NCI-H2029 (cell line): ENCODE data around the gene SF3A1.
A peak's percentile ranks its signal among the peaks of the same experiment; 100 is the strongest.

ENCODE experiments used
- DNase-seq: peaks from one replicate; lab custom pipeline; 2025; lab: John Stamatoyannopoulos, UW

Gene SF3A1

GRCh38 chr22:30386960-30387827 lies 30.5 kb upstream of the SF3A1 start, which contains the start of gene RNF215:
RNF215 (minus strand) TSS chr22:30387411; CDS start chr22:30387313, 98 bp downstream.
- peak; percentile 49 for DNase-seq

- no peak for DNase-seq
Measured at GRCh38 chr22:30386608-30386959, 29.9 kb upstream of the SF3A1 start.

- no peak for DNase-seq
Measured at GRCh38 chr22:30385942-30386341, 29.2 kb upstream of the SF3A1 start.

DNA sequence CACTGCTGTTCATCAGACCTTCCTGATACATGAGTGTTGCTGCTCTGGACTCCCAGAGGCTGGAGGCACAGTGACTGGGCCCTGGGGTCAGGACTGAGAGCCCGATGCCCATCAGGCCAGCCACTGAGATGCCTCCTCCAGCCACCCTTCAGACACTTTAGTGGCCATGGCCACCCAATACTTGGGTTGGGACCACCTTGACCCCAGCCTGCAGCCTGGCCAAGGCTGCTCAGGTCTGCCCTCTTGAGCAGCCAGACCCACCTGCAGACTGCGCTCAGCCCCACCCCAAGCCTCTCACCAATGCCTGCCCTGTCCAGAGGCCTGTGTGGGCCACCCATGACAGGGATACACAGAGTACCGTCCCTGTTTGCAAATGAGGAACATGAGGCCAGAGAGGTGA lies 26.4 kb upstream of the SF3A1 start:
- DNase-seq: no peak

GRCh38 chr22:30382340-30382739 lies 25.6 kb upstream of the SF3A1 start:
- no peak for DNase-seq

DNA sequence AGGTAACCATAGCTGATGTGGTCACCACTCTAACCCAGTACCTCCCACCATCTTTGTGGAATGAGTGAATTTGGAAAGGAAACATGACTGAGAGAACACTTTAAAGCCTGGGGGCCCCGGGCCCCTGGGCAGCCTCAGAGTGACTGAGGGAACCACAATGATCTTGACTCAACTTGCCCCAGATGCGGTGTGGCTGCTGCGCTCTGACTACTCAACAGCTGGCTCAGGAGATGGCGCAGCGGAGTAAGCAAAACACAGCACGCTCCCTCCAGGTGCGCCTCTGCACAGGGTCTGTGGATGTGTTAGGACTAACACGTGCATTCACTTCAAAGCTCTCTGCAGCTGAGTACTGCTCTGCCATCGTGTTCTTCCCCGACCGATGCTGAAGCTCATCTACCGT lies 24.6 kb upstream of the SF3A1 start:
- DNase-seq: no peak

DNA sequence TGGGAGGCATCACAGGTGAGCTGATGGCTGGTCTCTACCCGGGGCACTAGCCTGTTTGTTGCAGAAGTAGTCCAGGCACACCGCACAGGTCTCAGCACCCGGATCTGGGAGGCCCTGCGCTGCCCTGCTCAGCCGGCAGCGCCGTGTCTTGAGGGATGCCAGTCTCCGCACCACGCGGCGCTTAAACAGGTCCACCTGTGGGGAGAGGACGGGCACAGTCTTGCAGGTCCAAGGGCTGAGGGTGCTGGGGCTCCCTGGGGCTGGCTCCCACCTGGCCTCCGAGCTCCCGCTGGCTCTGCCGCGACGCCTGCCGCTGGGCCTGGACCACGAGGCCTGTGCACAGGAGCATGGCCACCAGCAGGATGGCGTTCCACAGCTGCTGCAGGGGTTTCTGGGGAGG lies 23.3 kb upstream of the SF3A1 start:
- no peak for DNase-seq

- DNase-seq: no peak
Measured at GRCh38 chr22:30375312-30375849, 18.7 kb upstream of the SF3A1 start.

DNA sequence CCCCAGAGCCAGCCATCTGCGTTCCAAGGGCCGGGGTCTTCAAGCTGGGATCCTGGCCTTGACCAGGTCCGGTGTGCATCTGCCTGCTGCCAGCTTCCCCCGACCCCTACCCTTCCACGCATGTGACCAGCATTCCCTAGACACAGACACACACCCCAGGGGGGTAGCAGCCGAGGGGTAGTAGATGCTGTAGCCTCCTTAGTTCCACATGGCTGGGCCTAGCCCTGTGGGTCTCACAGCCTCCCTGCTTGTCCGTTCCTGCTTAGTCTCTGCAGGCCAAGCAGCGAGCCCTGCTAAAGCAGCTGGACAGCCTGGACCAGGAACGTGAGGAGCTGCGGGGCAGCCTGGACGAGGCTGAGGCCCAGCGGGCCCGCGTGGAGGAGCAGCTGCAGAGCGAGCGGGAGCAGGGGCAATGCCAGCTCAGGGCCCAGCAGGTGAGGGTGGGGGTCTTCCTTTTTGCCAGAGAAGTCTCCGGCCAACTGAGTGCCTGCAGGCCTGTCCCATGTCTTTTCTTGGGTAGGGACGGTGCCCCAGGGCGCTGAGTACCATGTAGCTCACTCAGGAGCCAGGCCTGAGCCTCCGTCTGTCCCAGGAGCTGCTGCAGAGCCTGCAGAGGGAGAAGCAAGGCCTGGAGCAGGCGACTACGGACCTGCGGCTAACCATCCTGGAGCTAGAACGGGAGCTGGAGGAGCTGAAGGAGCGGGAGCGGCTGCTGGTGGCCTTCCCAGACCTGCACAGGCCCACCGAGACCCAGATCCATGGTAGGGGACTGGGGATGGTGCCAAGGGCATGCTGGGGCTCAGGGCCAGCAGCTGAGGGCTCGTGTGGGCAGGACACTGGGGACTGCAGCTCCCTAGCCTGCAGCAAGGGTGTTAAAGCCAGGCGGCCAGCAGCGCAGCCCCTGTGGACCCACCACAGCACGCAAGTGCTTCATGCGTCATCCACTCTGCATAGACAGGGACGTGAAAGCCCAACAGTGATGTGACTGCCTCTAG lies 16.9 kb upstream of the SF3A1 start:
- no peak for DNase-seq

GRCh38 chr22:30372915-30373314 lies 16.2 kb upstream of the SF3A1 start:
- no peak for DNase-seq

- DNase-seq: peak; percentile 58
Measured at GRCh38 chr22:30371981-30372380, 15.3 kb upstream of the SF3A1 start.

DNA sequence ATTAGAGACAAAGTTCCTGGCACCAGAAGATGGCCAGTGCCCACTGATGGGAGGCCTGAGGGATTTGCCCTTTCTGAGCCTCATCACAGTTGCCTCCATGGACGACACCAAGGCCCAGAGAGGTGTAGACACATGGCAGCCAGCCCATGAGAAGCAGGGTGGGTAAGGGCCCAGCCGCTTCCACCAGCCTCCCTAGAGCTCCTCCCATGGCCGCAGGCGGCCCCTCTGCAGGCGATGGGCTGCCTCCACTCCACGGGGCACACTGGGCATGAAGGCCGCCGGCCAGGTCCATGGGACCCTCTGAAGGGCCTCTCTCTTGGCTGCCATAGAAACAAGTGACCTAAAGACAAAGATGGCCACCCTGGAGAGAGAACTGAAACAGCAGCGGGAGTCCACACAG lies 14.6 kb upstream of the SF3A1 start:
- DNase-seq: no peak

DNA sequence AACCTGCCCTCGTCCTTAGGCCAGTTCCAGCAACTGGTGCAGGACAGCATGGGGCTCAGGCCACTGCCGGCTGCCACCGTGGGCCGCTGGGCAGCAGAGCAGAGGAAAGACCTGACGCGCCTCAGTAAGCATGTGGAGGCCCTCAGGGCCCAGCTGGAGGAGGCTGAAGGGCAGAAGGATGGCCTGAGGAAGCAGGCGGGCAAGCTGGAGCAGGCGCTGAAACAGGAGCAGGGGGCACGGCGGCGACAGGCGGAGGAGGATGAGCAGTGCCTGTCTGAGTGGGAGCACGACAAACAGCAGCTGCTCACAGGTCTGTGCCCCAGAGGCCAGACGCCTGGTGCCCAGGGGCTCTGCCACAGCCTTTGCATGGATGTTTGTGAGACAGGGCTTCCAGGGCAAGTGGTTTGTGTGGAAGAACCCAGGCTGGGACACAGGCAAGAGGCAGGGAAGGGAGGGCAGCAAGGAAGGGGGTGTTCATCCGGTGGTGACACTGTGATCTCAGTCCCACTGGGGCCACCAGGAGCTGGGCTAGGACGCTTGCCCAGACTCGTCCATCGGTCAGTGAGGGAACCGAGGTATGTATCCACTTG lies 14.0 kb upstream of the SF3A1 start:
- no peak for DNase-seq

- DNase-seq: no peak
Measured at GRCh38 chr22:30368420-30368819, 11.7 kb upstream of the SF3A1 start.

DNA sequence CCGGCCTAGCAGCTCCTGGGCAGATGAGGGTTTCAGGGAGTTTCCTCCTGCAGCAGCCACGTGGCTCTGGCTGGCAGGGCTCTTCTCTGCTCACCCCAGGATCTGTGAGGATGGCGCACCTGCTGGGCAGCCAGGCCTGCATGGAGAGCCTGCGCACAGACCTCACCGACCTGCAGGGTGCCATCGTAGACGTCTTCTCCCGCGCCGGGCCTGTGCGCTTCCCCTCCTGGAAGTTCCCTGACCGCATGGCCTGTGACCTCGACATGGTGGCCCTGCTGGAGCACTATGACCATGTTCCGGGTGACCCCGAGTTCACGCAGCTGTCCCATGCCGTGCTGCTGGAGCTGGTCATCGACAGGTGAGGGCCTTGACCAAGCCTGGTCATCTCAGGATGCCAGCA lies 9.2 kb upstream of the SF3A1 start:
- DNase-seq: no peak

DNA sequence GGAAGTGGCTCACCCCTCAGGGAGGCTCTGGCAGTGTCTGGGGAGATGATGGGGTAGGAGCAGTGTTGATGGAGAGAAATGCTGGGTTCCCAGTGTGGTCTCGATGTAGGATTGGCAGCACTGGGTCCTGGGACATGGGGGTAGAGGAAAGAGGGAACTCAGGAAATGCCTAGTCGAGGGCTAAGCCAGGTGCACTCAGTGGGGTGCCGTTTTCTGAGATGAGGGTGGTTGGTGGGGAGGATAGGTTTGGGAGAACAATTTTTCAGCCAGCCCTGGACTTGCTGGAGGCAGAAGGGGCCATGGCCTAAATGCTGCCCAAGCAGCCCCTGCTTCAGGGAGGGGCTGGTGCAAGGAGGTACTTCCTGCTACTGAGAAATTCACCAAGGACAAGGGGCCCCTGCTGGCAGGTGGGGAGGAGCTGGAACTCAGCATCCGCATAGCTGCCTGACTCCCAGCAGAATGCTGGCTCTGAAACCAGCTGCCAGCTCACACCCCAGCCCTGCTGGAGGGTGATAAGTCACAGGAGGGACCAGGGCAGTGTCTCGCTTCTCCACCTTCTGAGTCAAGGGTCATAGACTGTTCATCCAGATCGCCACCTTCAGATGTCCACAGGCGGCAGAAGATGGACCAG lies 6.1 kb upstream of the SF3A1 start:
- no peak for DNase-seq

DNA sequence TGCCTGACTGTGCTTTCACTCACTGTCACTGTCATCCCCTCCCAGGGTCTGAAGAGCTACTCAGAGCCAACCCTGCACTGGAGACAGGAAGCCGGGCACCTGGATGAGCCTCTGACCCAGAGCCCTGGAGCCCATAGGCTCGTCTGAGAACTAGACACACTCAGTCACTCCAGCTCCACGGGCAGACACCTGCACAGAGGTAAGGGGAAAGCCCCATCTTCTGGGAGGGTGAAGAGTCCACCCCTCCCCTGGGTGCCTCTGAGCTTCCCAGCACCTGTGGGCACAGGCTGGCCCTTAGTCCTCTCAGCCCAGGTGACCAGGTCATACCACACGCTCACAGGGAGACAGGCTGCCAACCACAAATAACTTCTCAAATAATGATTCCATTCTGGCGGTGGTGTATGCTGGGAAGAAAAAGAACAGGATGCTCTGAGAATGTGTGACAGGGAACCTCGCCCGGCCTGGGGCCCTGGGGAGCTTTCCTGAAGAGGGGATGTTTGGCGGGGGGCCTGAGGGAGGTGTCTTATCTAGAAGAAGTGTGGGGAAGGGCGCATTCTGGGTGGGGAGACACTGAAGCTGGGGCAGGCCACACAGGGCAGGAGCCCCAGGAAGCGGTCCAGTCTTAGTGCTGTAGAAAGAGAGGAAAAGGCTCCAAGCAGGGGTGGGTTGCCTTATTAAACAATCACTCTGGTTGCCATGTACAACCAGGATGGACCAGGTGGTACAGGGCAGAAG lies 5.4 kb upstream of the SF3A1 start:
- no peak for DNase-seq

DNA sequence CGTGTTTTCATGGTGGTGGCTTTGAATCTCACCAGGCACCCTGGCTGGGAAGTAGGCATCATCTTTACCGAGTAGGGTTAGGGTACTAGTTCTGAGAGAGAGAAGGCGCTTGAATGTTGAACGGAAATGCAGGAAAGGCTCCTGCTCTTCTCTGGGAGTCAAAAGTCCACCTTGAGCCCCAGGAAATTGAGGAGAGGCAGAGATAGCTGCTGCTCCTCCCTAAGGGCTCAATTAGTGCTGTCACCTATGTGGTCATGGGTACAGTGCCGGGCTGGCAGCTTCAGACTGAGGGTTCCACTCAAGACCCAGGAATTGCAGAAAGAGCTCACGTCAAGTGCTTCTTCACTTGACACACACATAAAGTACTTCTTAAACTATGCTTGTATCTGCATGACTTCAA lies 1.8 kb upstream of the SF3A1 start:
- DNase-seq: no peak

- DNase-seq: no peak
Measured at GRCh38 chr22:30357650-30358215, 1.0 kb upstream of the SF3A1 start.

- no peak for DNase-seq
Measured at GRCh38 chr22:30357236-30357570, 509 bp upstream of the SF3A1 start.

DNA sequence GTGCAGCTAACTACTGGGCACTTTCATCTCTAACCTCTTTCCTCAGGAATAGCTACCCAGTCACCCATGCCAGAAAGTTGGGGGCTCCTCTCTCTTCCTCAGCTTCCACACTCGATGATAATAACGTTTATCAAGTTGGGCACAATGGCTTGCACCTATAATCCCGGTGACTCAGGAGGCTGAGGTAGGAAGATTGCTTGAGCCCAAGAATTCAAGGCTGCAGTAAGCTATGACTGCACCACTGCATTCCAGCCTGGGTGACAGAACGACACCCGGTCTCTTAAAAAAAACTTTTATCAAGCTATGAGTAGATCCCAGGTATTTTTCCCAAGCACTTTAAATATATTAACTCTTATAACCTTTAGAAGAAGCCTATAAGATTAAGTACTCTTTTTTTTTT lies 2.0 kb downstream of the SF3A1 start:
- no peak for DNase-seq
